ENCODE results near the gene RPIA. TPM values are rescaled to one million over a fixed set of nuclear protein-coding genes. Genes with fewer than 3 reads are reported as not detected.

RPIA gene
- total RNA-seq, 1 donor from 2014 or later, result 16.5 TPM

- H3K27me3 ChIP-seq (ENCODE audit: low read depth), result no peaks in the 10 kb centered on the region
- H3K36me3 ChIP-seq, result no peaks in the 10 kb centered on the region
- intact Hi-C loops (cut with DNase I), result loop anchor here (10.0 kb wide), 1 partner anchor 79 kb away; no protein-coding TSS in a partner anchor
- ATAC-seq (no peak), DNase-seq (no peak)
- no peak overlapping the region for H3K27ac ChIP-seq
- TF ChIP-seq CTCF (IDR thresholded peaks at IDR 0.05), result no peak
- H3K4me1 ChIP-seq, result no peaks in the 10 kb centered on the region
- H3K4me3 ChIP-seq, result no peak overlapping the region
- no peaks in the 10 kb centered on the region for H3K9me3 ChIP-seq
These were observed 18.1 kb upstream of the RPIA start for GRCh38 chr2:88673363-88673762.

DNA sequence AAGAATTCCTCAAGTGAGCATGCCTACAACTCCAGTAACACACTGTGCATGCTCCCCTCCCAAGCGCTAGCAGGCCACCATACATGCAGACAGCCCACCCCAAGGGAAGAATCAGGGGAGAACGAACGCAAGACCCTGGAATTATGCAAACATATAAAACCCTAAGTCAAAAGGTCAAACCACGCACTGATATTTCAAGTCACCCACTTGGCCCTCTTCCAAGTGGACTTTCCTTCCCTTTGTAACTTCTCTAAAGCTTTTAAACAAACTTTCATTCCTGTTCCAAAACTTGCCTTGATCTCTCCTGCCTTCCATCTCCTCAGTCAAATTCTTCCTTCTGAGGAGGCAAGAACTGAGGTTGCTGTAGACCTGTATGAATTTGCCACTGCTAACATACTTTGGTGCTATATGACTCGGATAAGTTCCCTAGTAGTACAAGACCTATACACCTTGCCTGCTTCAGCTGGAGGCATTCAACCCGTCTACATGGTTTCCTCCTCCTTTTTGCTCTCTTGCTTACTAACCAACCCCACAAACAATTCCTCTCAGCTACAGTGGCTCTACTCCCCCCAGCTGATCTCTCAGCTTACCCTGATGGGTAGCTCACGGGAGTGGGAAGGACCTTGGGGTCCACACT is 11.1 kb upstream of the RPIA start:
- no peak for TF ChIP-seq CTCF (IDR thresholded peaks at IDR 0.05)
- Histone ChIP-seq H3K27ac (no peak overlapping the region), H3K4me1 (peaks cover 4% of the 10 kb centered on the region), H3K27me3 (ENCODE audit: low read depth) (no peaks in the 10 kb centered on the region), H3K9me3 (no peaks in the 10 kb centered on the region), H3K4me3 (no peak overlapping the region), H3K36me3 (no peaks in the 10 kb centered on the region)
- DNase-seq (no peak), ATAC-seq (peak in 1 of 2 donors; percentile 19)
- intact Hi-C loops (cut with DNase I), result no loop called here

GRCh38 chr2:88680916-88681315 is 10.6 kb upstream of the RPIA start:
- peaks cover 4% of the 10 kb centered on the region for H3K4me1 ChIP-seq
- TF ChIP-seq CTCF (IDR thresholded peaks at IDR 0.05), result no peak
- no peak for ATAC-seq
- H3K27ac ChIP-seq, result no peak overlapping the region
- intact Hi-C loops (cut with DNase I), result no loop called here
- no peaks in the 10 kb centered on the region for H3K9me3 ChIP-seq
- no peak overlapping the region for H3K4me3 ChIP-seq
- H3K27me3 ChIP-seq (ENCODE audit: low read depth), result no peaks in the 10 kb centered on the region
- no peak for DNase-seq
- H3K36me3 ChIP-seq, result no peaks in the 10 kb centered on the region

DNA sequence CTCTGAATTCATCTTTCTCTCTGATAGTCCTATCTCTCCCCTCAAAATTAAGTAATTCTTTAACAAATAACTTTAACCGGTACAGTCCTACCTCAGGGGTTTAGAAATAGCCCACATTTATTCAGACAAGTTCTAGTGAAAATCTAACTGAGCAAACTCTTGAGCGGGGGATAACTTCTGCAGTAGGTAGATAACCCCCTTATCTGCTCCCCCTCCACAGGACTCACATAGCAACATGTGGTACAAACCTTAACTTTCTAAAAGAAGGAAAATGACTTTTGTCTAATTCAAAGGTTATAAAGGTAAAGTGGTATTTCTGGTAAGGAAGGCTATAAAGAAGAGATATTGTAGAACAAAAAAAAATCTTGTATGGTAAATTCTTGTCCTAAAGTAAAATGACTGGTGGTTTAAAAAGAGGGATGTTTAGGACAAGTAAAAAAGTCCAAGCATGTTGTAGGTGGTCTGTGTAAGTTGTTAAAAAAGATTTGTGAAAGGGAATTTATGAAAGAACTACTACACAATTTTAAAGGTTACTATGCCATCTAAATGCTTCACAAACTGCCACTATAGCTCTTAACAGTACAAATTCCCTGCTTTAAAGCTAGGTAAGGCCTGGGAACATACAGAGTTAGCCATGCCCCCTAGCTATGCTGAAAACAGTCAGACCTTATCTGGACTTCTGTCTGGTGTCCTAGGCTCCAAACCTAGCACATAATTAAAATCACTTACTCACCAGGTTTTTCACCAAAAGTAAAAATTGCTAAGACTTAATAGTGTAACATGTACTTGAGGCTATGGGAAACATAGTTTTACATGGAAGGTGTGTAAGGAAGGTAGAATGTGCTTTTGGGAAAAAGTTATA is 8.1 kb upstream of the RPIA start:
- Histone ChIP-seq H3K4me1 (peaks cover 4% of the 10 kb centered on the region), H3K27ac (no peak overlapping the region), H3K27me3 (ENCODE audit: low read depth) (no peaks in the 10 kb centered on the region), H3K4me3 (no peak overlapping the region), H3K9me3 (no peaks in the 10 kb centered on the region), H3K36me3 (no peaks in the 10 kb centered on the region)
- TF ChIP-seq CTCF (IDR thresholded peaks at IDR 0.05), result no peak
- intact Hi-C loops (cut with DNase I), result no loop called here
- no peak for ATAC-seq
- no peak for DNase-seq

GRCh38 chr2:88684519-88684918 is 7.0 kb upstream of the RPIA start:
- H3K36me3 ChIP-seq, result no peaks in the 10 kb centered on the region
- H3K27me3 ChIP-seq (ENCODE audit: low read depth), result no peaks in the 10 kb centered on the region
- TF ChIP-seq CTCF (IDR thresholded peaks at IDR 0.05), result no peak
- no peak overlapping the region for H3K27ac ChIP-seq
- ATAC-seq (no peak), DNase-seq (no peak)
- H3K4me3 ChIP-seq, result no peak overlapping the region
- intact Hi-C loops (cut with DNase I), result no loop called here
- H3K9me3 ChIP-seq, result no peaks in the 10 kb centered on the region
- peaks cover 4% of the 10 kb centered on the region for H3K4me1 ChIP-seq

All from lower lobe of right lung (tissue), 2 donors.